GM19193 (cell line): ENCODE measurements around the gene TMEM9B.

Experiments
- POLR2A ChIP-seq: IDR thresholded peaks from 4 replicates; pipeline ENCODE4 v1.6.1; 2011; ENCODE audit not compliant: insufficient read depth, insufficient read length; ENCODE audit errors: extremely low read depth

Gene TMEM9B

DNA sequence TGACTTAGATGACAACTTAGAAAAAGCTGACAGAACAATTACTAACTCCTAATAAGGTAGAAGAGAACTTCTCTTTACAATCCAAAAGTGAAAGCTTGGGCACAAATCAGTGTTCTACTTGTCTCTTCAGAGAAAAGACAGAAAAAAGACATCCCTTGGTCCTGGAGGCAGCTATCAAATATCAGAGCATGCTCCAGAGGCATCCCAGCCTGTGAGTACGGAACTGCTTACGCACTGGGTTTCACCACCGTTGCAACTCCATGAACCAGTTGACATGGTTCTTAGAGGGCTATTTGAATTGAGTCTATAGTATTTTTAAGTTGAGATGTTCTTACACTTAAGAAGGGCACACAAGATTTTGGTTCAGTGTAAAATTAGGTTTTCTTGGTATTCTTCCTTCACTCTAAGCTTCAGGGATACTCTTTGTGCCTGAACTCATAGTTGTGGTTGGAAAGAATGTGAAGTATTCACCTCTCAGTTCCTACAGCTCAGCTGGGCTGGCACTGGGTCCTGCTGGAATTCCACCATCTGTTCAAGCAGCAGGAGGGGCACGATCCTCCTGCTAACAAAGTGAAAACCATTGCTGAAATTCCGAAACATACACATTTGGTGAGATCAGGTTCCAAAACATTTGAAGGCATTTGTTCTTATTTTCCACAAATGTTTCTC, 47.0 kb downstream of the TMEM9B start:
- no peak for TF ChIP-seq POLR2A

DNA sequence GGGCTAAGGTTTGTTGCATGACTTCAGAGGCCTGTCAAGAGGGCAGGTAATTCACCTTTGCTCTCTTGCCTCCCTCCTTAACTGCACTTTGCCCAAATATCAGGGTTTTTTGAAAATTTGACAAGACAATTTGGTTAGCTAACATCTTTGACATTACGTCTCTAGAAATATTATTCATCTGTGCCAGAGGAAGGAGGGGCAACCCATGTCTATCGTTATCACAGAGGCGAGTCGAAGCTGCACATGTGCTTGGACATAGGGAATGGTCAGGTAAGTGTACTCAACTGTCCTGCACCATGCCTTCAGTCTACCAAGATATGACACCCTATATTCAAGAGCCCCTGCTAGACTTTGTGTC, 49.6 kb downstream of the TMEM9B start:
- no peak for TF ChIP-seq POLR2A

DNA sequence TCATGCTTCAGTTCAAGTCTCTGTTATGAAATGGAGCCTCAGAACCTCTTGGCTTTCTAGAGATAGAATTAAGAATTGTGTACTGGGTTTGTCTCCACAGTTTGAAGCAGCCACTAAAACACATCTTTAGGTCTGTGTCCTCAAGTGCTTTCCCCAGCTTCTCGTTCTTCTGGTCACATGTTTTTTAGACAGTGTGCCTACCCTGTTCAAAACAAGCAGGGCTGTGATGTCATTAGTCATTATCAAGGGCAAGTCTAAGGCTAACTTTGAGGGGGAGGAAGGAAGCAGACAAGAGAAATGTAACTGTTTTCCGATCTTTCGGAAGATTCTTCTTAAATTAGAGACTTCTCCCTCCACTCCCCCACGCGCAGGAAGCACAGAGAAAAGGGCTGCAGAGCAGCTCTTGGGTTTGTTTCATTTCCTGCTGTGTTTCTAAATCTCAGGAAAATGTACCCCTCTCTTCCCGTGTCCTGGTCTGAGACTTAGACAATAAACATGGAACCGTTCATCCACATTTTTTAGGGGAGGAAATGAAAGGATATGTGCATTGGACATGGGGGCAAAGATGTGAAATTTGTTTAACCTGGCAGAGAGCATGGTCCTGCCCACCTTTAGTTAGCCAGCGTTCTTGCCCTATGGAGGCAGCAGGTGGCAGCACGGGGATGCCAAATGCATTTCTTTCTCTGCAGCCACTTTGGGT, 50.1 kb downstream of the TMEM9B start:
- TF ChIP-seq POLR2A = no peak

DNA sequence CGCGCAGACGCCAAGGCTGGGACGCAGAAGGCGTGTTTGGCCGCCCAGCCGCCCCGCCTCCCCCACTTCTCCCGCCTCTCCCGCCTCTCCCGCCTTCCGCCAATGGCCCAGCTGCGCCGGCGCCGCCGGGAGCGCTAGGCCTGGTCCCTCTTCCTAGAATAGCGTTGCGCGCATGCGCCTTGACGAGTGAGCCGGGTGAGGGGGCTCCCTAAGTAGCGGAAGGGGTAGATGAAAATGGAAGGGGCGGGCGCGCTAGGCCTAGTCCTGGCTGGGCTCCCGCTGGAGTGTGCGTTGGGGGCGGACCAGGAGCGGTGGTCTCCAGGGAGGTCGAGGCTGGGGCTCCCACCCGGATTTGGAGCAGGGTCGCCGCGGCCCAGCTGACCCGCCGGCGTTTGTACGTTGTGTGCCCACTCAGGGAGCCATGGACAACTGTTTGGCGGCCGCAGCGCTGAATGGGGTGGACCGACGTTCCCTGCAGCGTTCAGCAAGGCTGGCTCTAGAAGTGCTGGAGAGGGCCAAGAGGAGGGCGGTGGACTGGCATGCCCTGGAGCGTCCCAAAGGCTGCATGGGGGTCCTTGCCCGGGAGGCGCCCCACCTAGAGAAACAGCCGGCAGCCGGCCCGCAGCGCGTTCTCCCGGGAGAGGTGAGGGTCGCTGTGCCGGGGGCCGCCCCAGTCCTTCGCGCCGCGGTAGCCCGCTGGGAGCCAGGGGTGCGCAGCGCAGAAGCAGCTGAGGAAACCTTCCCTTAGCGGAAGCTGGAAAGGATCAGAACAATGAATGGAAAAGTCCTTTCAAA, 53.0 kb downstream of the TMEM9B start, which contains the start of gene AKIP1:
Gene AKIP1 (plus strand): TSS at position 161 of the 795 bp plus-strand sequence. CDS start 261 bp downstream, at position 422.
- peak; percentile 78 for TF ChIP-seq POLR2A

DNA sequence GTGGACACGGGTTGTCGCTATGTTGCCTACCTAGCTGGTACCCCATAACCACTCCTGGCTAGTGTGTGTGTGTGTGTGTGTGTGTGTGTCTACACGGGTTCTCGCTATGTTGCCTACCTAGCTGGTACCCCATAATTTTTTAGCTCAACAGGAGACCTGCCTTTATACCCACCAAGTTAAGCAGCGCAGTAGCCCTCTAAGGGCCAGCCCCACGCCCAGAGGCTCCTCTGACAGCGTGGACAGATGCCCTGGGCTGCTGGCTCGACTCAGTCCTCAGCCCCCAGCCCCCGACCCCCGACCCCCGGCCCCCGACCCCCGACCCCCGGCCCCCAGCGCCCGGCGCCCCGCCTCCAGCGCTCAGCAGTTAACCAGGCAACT, 53.6 kb downstream of the TMEM9B start:
- no peak for TF ChIP-seq POLR2A

DNA sequence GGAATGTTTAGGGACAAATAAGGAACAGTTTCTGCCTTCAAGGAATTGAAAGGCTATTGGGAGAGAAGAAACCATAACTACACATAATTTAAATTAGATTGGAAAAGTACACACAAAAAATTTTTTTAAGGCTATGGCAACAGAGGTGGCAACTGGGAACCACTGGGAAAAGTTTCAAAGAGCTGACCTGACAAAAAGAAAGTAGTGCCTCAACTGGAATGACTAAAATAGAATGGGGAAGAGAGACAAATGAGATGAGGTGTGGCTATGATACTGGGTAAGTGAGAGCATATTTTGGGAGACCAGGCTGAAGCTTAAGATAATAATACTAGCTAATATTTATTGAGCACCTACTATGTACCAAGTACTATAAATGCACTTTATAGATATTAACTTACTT, 56.1 kb downstream of the TMEM9B start:
- TF ChIP-seq POLR2A = no peak

DNA sequence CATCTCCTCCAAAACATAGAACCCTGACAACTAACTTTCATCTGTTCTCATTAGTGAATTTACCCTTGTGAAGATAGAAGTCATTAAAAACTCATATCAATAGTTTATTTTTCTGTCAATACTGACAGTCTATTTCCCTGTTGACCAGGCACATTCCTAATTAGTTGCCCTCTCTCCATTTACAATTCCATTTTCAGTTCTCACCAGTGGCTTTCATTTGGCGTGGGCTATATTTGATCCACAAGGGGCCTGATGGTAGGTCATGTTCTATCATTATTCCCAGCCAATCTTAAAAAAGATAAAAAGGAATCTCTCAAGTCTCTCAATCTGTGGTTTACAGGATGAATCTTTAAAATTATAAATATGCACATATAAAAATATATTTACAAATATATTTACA, 57.1 kb downstream of the TMEM9B start:
- no peak for TF ChIP-seq POLR2A

DNA sequence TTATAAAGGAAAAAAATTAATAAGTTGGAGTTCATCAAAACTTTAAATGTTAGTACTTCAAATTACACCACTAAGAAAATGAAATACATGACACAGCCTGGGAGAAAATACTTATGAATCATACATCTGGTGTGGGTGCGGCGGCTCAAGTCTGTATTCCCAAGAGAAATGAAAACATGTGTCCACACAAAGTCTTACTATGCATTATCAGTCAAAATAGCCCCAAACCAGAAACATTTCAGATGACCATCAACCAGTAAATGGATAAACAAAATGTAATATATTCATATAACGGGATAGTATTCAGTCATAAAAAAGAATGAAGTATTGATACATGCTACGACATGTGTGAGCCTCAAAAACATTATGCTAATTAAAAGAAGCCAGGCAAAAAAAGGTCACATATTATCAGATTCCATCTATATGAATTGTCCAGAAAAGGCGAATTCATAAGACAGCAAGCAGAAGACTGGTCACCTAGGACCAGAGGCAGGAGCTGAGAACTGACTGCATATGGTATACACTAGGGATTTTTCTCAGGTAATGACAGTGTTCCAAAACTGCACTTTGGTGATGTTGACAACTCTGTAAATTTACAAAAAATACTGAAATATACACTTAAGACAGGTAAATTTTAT, 58.6 kb downstream of the TMEM9B start:
- TF ChIP-seq POLR2A = no peak

DNA sequence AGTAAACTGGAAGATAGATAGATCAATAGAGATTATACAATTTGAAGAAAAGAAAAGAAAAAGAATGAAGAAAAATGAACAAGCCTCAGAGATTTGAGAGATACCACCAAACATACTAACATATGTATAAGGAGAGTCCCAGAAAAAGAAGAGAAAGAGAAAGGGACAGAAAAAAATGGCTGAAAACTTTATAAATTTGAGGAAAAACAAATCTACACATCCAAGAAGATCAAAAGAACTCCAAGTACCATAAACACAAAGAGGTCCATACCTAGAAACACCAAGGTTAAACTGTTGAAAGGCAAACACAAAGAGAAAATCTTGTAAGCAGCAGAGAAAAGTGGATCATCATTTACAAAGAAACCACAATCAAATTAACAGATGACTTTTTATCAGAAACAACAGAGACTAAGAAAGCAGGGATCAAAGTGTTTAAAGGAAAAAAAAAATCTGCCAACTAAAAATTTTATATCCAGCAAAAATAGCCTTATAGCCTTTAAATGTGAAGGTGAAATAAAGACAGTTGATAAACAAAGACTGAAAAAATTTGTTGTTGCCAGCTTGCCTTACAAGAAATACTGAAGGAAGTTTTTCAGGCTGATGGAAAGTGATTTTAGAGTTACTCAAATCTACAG, 65.0 kb downstream of the TMEM9B start:
- no peak for TF ChIP-seq POLR2A
